ENCODE results near the gene MYOM1.
A peak's percentile ranks its signal among the peaks of the same experiment; 100 is the strongest.

MYOM1 gene

DNA sequence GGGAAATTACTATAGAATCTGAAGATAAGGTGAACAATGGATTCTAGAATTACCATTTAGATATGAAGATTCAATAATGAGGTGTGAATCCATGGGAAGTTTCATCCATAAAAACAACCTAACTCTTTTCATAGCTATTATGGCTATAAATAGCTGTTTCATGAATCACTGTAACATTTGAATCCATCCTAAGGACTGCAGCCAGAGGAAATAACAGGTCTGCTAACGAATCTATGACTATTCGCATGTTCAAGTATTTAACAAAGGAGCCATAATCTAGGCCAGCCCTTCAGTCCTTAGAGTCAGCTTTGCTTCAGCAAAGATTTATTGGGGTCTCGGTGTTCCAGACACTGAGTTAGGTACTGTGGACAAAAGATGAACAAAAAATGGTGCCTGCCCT lies 87.1 kb downstream of the MYOM1 start:
- TF ChIP-seq ZFX (IDR thresholded peaks at IDR 0.05) = no peak
- TF ChIP-seq, protein P1, sequence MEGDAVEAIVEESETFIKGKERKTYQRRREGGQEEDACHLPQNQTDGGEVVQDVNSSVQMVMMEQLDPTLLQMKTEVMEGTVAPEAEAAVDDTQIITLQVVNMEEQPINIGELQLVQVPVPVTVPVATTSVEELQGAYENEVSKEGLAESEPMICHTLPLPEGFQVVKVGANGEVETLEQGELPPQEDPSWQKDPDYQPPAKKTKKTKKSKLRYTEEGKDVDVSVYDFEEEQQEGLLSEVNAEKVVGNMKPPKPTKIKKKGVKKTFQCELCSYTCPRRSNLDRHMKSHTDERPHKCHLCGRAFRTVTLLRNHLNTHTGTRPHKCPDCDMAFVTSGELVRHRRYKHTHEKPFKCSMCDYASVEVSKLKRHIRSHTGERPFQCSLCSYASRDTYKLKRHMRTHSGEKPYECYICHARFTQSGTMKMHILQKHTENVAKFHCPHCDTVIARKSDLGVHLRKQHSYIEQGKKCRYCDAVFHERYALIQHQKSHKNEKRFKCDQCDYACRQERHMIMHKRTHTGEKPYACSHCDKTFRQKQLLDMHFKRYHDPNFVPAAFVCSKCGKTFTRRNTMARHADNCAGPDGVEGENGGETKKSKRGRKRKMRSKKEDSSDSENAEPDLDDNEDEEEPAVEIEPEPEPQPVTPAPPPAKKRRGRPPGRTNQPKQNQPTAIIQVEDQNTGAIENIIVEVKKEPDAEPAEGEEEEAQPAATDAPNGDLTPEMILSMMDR (conservative IDR thresholded peaks at IDR 0.05) = no peak
- no peak overlapping the region for H3K27ac ChIP-seq

DNA sequence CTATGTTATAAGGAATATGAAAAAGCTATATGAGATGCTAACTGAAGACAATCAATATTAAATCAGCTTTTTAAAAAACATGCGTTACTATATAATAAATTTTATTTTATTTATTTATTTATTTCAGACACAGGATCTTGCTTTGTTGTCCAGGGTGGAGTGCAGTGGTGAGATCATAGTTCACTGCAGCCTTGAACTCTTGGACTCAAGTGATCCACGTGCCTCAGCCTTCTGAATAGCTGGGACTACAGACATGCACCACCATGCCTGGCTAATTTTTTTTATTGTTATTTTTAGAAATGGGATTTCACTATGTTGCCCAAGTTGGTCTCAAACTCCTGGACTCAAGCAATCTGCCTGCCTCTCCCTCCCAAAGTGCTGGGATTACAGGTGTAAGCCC lies 89.4 kb downstream of the MYOM1 start:
- no peak overlapping the region for H3K27ac ChIP-seq
- no peak for TF ChIP-seq ZFX (IDR thresholded peaks at IDR 0.05)
- TF ChIP-seq, protein P1 (conservative IDR thresholded peaks at IDR 0.05) = no peak

DNA sequence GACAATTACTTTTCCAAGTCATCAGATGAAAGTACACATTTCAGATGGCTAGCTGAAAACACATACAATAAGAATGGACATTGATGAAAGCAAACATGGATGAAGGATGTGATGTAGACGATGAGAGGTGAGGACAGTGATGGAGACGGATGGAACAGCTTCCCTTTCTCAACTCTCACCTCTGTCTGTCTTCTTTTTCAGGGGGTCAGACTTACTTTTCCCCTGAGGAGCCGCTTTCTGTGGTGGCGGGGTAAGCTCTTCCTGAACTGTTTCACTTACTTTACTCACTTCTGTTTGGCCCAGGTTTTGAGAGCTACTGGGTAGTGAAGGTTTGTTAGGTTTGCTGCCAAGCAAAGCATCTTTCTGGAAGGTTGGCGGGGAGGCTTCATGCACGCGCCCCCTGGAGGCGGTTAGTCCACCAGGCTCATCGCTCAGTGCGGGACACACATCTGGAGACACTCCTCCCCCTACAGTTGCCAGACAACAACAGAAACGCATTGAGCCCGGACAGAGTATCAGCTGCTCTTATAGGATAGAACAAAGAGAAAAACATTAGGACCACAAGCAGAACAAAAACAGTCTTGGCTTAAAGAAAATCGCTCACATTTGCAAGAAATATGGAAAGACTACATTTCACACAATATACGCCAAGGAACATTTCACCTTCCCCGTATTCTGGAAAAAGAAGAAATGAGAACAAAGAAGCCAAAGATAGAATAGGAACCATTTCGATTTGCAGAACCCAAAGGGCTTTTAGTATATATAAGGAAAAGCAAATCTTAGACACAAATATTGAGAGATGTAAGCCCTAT lies 90.5 kb downstream of the MYOM1 start:
- no peak overlapping the region for H3K27ac ChIP-seq
- TF ChIP-seq, protein P1 (conservative IDR thresholded peaks at IDR 0.05) = peak; percentile 95
- TF ChIP-seq ZFX (IDR thresholded peaks at IDR 0.05) = no peak

DNA sequence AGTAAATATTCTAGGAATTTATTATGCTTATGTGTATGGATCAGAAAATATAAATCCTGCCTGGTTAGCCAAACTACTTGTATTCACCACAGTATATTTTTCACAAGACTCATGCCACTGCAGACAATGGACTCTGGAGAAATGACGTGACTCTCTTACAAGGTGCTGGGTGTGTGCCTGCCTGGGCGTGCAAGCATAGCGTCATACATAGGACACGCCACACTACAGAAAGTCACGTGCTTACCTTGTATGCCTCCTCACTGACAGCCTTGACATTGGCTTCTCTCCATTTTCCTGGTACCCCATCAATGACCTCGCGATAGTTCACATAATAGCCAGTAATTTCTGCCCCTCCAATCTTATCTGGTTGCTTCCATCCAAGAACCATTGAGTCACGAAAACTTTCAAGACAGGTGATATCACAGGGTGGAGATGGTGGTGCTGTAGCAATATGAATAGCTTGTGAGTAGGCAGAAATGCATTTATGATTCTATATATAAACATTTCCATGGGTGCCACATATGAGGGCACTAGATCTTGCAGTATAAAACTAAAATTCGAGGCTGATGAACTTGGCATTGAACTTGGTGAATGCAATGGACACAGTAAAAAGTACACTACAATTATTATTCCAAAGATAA lies 93.2 kb downstream of the MYOM1 start:
- no peak overlapping the region for H3K27ac ChIP-seq
- TF ChIP-seq, protein P1 (conservative IDR thresholded peaks at IDR 0.05) = no peak
- no peak for TF ChIP-seq ZFX (IDR thresholded peaks at IDR 0.05)

DNA sequence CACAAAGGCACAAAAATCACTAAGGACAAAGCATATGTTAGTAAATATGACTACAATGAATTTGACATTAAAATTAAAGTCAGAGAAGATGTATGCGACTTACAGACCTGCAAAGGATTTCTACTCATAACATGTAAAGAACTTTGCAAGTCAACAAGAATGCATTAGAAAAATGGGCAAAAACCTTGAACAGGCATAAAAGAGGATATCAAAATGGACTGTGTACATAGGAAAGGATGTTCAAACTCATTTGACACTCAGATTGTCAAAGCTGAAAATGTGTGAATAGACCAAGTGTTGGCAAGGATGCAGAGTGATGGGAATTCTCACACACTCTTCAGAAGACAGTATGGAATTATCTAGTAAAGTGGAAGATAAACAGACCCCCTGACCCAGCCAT lies 94.9 kb downstream of the MYOM1 start:
- no peak for TF ChIP-seq ZFX (IDR thresholded peaks at IDR 0.05)
- TF ChIP-seq, protein P1 (conservative IDR thresholded peaks at IDR 0.05) = no peak
- H3K27ac ChIP-seq = no peak overlapping the region

DNA sequence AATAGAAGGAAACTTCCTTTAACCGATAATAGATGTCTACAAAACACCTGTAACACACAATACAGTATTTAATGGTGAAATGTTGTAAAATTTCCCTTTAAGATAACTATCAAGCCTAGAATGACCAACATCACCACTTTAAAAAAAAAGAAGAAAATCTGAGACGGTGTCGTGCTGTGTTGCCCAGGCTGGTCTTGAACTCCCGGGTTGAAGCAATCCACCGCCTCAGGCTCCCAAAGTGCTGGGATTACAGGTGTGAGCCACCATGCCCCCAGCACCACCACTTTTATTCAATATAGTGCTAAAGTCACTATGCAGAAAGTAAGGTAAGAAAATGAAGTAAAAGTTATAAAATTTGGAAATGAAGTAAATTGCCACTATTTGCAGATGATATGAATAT lies 96.9 kb downstream of the MYOM1 start:
- no peak for TF ChIP-seq ZFX (IDR thresholded peaks at IDR 0.05)
- TF ChIP-seq, protein P1 (conservative IDR thresholded peaks at IDR 0.05) = no peak

DNA sequence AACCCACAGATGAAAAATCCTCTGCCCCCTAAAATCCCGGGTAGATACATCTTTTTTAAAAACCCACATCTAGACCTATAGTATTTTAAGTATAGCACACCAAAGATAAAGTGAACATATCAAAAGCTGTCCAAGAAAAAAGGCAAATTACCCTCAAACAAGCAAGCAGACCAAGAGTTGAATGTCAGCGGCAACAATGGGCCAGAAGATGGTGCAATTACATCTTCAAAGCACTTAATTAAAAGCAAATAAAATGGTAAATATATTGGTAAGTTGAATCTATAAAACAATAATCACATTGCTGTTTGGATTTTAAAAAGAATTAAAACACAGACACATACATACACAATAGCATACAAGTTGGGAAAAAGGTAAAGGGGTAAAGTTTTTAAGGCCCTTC lies 98.5 kb downstream of the MYOM1 start:
- no peak for TF ChIP-seq ZFX (IDR thresholded peaks at IDR 0.05)
- TF ChIP-seq, protein P1 (conservative IDR thresholded peaks at IDR 0.05) = peak; percentile 16
- no peak overlapping the region for H3K27ac ChIP-seq

More for the DNA sequence above, 96.9 kb downstream of the MYOM1 start:
- H3K27ac ChIP-seq = no peak overlapping the region
